Suprapubic skin (tissue), 4 donors: ENCODE data around the gene TAS1R1. TPM values are rescaled to one million over a fixed set of nuclear protein-coding genes. Genes with fewer than 3 reads are reported as not detected.

ENCODE experiments used
- DNase-seq, 2 donors: peaks; one replicate each; pipeline ENCODE4 v3.0.0-alpha.2; 2019; ENCODE audit warnings: low spot score in 2 of 2
- H3K27ac ChIP-seq: fragments of 200-600 bp; sonication (generic); one replicate; pipeline ENCODE4 v1.5.1; 2019
- H3K27me3 ChIP-seq: fragments of 200-600 bp; sonication (generic); one replicate; pipeline ENCODE4 v1.5.1; 2019
- H3K36me3 ChIP-seq: fragments of 200-600 bp; sonication (generic); one replicate; pipeline ENCODE4 v1.5.1; 2019
- H3K4me1 ChIP-seq: fragments of 200-600 bp; sonication (generic); one replicate; pipeline ENCODE4 v1.5.1; 2019
- H3K4me3 ChIP-seq: fragments of 200-600 bp; sonication (generic); one replicate; pipeline ENCODE4 v1.5.1; 2019; ENCODE audit warnings: mild to moderate bottlenecking
- H3K9me3 ChIP-seq: fragments of 200-600 bp; sonication (generic); one replicate; pipeline ENCODE4 v1.5.1; 2019
- EP300 ChIP-seq: sonication (generic); formaldehyde crosslinking; IDR thresholded peaks from one replicate; pipeline ENCODE4 v1.6.1; 2017; ENCODE audit warnings: antibody characterized with exemption
- POLR2A ChIP-seq, 2 donors: fragments of 450-650 bp; IDR thresholded peaks; one replicate each; pipeline ENCODE4 v1.6.1; 2017; ENCODE audit warnings: antibody characterized with exemption in 2 of 2, mild to moderate bottlenecking in 2 of 2, moderate library complexity in 2 of 2
- POLR2AphosphoS5 ChIP-seq, 3 donors: sonication (generic); formaldehyde crosslinking; IDR thresholded peaks; one replicate each; pipeline ENCODE4 v1.6.1; 2017; ENCODE audit warnings: antibody characterized with exemption in 3 of 3
- WGBS: methylation state at CpG from one replicate; pipeline ENCODE4 v1.1.5; 2018; 5-methylcytosine and 5-hydroxymethylcytosine counted together
- total RNA-seq, 4 donors: library from RNA; depleted of rRNA; stranded (reverse); fragments of >200 nt; gene quantifications; one replicate each; pipeline ENCODE4 v1.1.0, GENCODE V29; 2016
- TF ChIP-seq, protein P1 (sequence below), 2 donors: fragments of 200-600 bp in 1 of 2; fragments of 450-650 bp in 1 of 2; sonication (generic) in 1 of 2; IDR thresholded peaks; one replicate each; pipeline ENCODE4 v1.5.1; 2016 to 2019; ENCODE audit warnings: antibody characterized with exemption in 2 of 2, mild to moderate bottlenecking in 1 of 2, moderate library complexity in 1 of 2

The TAS1R1 gene
- total RNA-seq, 4 donors from 2014 or later, result 0.40 to 0.45 TPM; not detected in 2

GRCh38 chr1:6507461-6507911 lies 47.6 kb upstream of the TAS1R1 start:
- Histone ChIP-seq H3K27ac (no peak overlapping the region), H3K4me3 (no peak overlapping the region), H3K27me3 (no peaks in the 10 kb centered on the region), H3K9me3 (no peaks in the 10 kb centered on the region), H3K4me1 (peaks cover 4% of the 10 kb centered on the region), H3K36me3 (no peaks in the 10 kb centered on the region)
- no peak for TF ChIP-seq POLR2A (IDR thresholded peaks at IDR 0.05)
- TF ChIP-seq EP300, result no peak
- no peak for TF ChIP-seq POLR2AphosphoS5 (IDR thresholded peaks at IDR 0.05)
- TF ChIP-seq, protein P1, sequence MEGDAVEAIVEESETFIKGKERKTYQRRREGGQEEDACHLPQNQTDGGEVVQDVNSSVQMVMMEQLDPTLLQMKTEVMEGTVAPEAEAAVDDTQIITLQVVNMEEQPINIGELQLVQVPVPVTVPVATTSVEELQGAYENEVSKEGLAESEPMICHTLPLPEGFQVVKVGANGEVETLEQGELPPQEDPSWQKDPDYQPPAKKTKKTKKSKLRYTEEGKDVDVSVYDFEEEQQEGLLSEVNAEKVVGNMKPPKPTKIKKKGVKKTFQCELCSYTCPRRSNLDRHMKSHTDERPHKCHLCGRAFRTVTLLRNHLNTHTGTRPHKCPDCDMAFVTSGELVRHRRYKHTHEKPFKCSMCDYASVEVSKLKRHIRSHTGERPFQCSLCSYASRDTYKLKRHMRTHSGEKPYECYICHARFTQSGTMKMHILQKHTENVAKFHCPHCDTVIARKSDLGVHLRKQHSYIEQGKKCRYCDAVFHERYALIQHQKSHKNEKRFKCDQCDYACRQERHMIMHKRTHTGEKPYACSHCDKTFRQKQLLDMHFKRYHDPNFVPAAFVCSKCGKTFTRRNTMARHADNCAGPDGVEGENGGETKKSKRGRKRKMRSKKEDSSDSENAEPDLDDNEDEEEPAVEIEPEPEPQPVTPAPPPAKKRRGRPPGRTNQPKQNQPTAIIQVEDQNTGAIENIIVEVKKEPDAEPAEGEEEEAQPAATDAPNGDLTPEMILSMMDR (IDR thresholded peaks at IDR 0.05), result no peak
- 41% methylated on average over 10 of the region's 12 CpGs for WGBS
- no peak for DNase-seq

- TF ChIP-seq EP300 (no peak), POLR2AphosphoS5 (IDR thresholded peaks at IDR 0.05) (no peak), POLR2A (IDR thresholded peaks at IDR 0.05) (no peak)
- TF ChIP-seq, protein P1 (IDR thresholded peaks at IDR 0.05), result no peak
- 84% methylated on average over 11 of the region's 18 CpGs for WGBS
- DNase-seq, result no peak
Measured at GRCh38 chr1:6508154-6508815, 46.8 kb upstream of the TAS1R1 start.

DNA sequence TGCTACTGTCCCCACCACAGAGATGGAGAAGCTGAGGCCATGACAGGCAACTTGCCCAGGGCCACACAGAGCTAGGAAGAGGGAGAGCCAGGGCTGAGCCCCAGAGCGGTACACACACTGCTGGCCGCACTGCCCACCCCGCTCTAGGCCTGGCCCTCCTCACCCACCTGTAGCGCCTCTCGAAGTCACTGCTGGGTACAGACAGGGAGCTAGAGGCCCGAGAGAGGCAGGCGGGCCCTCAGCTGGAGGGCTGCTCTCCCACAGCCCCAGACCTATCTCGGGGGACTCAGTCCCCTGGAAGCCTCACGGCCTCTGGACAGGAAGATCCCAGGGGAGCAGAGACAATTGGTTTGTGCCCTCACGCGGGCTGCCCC lies 46.3 kb upstream of the TAS1R1 start:
- H3K4me3 ChIP-seq, result no peak overlapping the region
- no peaks in the 10 kb centered on the region for H3K36me3 ChIP-seq
- no peak for TF ChIP-seq POLR2AphosphoS5 (IDR thresholded peaks at IDR 0.05)
- TF ChIP-seq EP300, result no peak
- no peak for TF ChIP-seq POLR2A (IDR thresholded peaks at IDR 0.05)
- TF ChIP-seq, protein P1 (IDR thresholded peaks at IDR 0.05), result no peak
- H3K27me3 ChIP-seq, result no peaks in the 10 kb centered on the region
- whole genome bisulfite sequencing, result 80% methylated on average over 1 of the region's 11 CpGs
- H3K4me1 ChIP-seq, result no peaks in the 10 kb centered on the region
- DNase-seq, result no peak
- no peaks in the 10 kb centered on the region for H3K9me3 ChIP-seq
- no peak overlapping the region for H3K27ac ChIP-seq

More at GRCh38 chr1:6508154-6508815, 46.8 kb upstream of the TAS1R1 start:
- H3K27me3 ChIP-seq, result no peaks in the 10 kb centered on the region
- no peak overlapping the region for H3K4me3 ChIP-seq
- no peaks in the 10 kb centered on the region for H3K36me3 ChIP-seq
- H3K4me1 ChIP-seq, result no peaks in the 10 kb centered on the region
- H3K27ac ChIP-seq, result no peak overlapping the region
- H3K9me3 ChIP-seq, result no peaks in the 10 kb centered on the region

- H3K27ac ChIP-seq, result no peak overlapping the region
- WGBS, result 94% methylated on average over 6 of the region's 20 CpGs
- no peak for TF ChIP-seq POLR2AphosphoS5 (IDR thresholded peaks at IDR 0.05)
- TF ChIP-seq EP300, result no peak
- TF ChIP-seq, protein P1 (IDR thresholded peaks at IDR 0.05), result no peak
- TF ChIP-seq POLR2A (IDR thresholded peaks at IDR 0.05), result no peak
Measured at GRCh38 chr1:6509220-6509918, 45.7 kb upstream of the TAS1R1 start.

GRCh38 chr1:6509919-6510291 lies 45.2 kb upstream of the TAS1R1 start:
- DNase-seq, result no peak
- Histone ChIP-seq H3K27ac (no peak overlapping the region), H3K4me1 (no peaks in the 10 kb centered on the region), H3K36me3 (no peaks in the 10 kb centered on the region), H3K4me3 (no peak overlapping the region), H3K9me3 (no peaks in the 10 kb centered on the region), H3K27me3 (no peaks in the 10 kb centered on the region)
- no CpG with 5 or more reads among the region's 10 CpGs for WGBS
- no peak for TF ChIP-seq POLR2AphosphoS5 (IDR thresholded peaks at IDR 0.05)
- TF ChIP-seq, protein P1 (IDR thresholded peaks at IDR 0.05), result no peak
- no peak for TF ChIP-seq POLR2A (IDR thresholded peaks at IDR 0.05)
- TF ChIP-seq EP300, result no peak

More at GRCh38 chr1:6509220-6509918, 45.7 kb upstream of the TAS1R1 start:
- H3K36me3 ChIP-seq, result no peaks in the 10 kb centered on the region
- no peaks in the 10 kb centered on the region for H3K9me3 ChIP-seq
- no peaks in the 10 kb centered on the region for H3K27me3 ChIP-seq
- no peak overlapping the region for H3K4me3 ChIP-seq
- DNase-seq, result no peak
- H3K4me1 ChIP-seq, result no peaks in the 10 kb centered on the region
